Activated effector memory CD4-positive, alpha-beta T cell treated with anti-CD3 and anti-CD28 coated beads, Interleukin-2, amount 50 U/mL, for 16 hours (primary cell): ENCODE data around the gene ACTL7A.

Experiments
- DNase-seq: peaks from one replicate; pipeline ENCODE4 v3.0.0-alpha.2; 2020

The ACTL7A gene

DNA sequence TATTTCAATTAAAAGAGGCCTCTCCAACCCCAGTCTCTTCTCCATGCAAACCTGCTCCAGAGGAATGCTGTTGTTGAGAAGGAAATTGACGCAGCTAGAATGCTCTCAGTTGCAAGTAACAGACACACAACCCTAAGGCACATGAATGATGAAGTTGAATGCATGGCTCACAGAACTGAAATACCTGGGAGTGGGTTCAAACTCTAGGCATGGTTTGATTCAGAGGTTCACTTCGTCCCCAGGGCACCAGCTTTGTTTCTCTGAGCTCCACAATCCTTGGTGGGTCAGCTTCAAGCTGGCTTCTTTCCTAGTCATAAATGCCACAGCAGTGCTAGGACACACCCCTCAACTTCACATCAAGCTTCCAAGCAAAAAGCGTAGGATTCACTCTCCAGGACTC lies 10.9 kb upstream of the ACTL7A start:
- no peak for DNase-seq

DNA sequence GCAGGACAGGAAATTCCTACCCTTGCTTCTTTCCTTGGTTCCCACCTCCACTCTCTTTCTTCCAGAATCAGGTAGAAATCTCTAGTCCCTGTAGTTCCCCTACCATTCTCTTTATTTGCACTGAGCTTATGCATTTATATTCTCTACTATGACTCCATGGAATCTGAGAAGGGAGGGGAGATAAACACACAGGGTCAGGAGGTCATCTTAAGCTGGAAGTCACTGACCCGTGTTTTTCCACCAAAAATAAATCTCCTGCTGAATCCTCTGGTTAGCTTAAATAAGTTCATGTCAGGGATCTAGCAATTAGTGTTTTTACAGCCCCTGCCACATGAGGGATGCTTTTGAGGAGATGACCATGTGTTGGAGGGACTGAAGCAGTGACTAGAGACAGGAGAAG lies 10.0 kb upstream of the ACTL7A start:
- no peak for DNase-seq

DNA sequence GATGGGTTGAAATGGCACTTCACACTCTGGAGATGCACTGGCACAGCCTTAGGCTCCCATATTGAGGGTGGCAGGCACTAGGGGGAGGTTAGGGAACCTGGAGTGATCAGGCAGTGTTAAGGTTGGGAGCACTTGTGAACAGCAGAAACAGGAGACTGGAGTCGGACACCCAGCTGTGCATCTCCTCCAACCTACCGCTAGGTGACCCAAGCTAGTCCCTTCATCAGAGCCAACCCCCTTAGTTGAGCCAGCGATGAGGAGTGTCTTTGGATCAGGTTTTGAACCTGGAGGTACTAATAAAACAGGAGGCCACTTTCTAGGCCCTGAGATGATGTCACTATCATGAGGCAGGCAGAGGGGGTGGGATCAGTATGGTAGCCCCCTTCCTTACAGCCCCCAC lies 8.0 kb upstream of the ACTL7A start:
- no peak for DNase-seq

DNA sequence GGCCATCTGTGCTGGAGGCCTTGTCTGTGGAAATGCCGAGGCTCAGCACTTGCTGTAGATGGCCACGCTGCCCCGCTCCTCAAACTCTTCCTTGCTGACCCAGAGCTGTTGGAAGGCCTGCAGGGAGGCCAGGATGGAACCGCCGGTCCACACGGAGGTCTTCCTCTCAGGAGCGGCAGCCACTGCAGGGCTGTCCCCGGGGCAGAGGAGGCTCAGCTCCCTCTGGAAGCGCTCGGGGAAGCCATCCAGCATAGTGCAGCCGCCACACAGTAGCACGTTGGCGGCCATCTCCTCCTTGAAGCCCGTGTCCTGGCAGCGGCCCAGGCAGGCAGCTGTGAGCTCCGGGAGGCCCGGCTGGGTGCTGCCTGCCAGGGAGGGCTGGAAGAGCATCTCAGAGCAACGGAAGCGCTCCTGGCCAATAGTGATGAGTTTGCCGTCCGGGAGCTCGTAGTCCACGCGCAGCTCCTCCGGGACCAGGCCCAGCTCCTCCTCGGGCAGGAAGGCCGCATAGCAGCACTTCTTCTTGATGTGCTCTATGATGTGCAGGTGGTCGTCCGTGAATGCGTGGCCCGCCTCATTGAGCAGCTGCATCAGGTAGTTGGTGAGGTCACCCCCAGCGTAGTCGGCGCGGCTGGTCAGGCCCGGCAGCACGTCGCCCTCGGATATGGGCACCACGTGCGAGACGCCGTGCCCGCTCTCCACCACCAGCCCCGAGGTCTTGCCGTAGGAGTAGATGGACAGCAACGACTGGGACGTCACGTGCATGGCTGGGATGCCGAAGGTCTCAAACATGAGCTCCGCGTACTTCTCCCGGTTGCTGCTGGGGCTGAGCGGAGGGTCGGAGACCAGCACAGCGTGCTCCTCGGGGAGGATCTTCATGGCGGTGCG lies 7.2 kb upstream of the ACTL7A start:
- no peak for DNase-seq

DNA sequence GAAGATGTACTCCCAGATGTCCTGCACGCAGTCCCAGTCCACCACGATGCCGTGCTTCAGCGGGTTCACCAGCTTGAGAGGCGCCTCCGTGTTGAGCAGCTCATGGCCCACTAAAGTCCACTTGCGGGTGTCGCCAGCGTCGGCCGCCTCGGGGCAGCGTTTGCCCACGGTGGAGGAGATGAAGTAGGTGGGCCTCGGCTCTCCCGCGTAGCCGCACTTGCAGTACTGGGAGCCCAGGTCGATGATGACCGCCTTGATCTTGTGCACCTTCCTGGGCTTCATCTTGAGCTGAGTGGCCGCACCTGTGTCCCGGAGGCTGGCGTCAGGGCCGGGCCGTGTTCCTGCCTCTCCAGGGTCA lies 6.6 kb upstream of the ACTL7A start:
- DNase-seq = no peak

DNA sequence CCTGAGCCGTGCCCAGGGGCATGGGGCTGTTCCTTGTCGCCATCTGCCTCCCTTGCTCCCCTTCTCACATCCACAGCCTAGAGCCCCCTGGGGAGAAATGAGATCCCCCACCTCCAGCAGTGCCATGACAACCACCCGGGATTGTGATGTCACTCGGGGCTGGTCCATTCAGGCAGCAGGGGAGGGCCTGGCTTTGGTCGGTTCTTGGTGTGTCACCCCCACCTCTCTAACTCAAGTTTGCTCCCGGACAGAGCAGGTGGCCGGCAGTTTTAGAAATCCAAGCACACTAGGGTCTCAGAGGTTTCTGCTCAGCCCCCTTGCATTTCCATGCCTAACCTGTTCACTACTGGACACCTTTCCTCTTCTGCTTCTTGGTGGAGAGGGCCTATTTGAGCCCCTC lies 6.2 kb upstream of the ACTL7A start, which contains the start of gene ACTL7B:
Gene ACTL7B, minus strand, starts transcription at position 99 of the 400 bp plus-strand sequence. Its CDS starts 56 bp downstream, at position 43.
- DNase-seq = no peak

DNA sequence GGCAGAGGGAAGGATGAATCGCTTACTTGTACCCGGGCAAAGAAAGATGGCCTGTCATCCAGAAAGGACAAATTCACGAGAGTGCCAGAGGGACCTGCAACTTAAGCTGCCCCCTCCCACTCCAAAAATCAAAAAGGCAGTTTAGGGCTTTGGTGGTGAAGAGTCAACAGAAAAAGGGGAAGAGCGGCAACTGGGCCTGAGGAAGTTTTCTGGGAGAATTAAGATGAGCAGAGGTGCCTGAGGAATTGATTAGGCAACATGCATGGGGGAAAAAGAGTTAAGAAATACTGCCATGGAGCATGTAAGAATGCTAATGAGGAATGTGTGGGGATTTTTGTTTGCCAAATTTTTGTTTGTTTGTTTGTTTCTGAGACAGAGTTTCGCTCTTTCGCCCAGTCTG lies 4.5 kb upstream of the ACTL7A start:
- no peak for DNase-seq

DNA sequence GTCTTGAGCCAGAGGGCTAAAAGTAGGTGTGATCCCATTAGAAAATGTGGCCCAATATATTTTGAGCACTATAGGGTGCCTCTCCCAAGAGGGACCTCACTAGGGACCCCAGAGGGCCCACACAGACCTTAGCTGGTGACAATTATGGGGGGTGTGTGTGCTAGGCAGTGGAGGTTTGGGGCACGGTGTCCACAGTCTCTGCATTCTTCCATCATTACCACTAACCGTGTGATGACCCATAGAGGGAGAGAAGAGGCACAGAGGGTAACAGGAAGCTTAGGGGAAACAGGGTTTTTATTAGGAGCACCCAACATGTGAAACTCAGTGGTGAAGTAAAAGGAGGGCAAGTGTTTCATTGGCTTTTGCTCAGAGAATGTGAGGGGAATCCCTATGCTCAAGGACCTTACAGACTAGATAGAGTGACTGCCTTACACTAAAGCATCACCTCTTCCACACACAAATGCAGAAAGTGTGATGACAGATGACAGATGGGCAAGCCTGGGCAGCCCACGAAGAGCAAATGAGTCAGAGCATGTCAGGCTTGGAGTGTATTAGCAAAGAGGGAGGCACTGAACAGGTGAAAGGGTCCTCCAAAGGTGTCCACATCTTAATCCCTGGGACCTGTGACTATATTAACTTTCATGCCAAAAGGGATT lies 2.5 kb upstream of the ACTL7A start:
- DNase-seq = no peak

DNA sequence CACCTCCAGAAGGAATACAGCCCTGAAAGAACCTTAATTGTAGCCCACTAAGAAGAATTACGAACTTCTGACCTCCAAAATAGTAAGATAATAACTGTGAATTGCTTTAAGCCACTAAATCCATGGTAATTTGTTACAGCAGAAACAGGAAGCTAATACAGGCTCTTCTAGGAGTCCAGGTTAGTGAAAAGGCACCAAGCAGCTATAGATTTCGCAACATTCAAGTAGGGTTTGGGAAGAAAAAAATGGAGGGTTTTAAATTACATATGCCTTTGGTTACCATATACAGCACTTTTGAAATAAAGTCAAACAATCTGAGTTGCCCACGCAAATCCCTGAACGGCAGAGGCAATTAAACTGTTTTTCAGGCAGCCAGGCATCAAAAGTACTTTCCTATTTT lies 1.7 kb upstream of the ACTL7A start:
- no peak for DNase-seq

DNA sequence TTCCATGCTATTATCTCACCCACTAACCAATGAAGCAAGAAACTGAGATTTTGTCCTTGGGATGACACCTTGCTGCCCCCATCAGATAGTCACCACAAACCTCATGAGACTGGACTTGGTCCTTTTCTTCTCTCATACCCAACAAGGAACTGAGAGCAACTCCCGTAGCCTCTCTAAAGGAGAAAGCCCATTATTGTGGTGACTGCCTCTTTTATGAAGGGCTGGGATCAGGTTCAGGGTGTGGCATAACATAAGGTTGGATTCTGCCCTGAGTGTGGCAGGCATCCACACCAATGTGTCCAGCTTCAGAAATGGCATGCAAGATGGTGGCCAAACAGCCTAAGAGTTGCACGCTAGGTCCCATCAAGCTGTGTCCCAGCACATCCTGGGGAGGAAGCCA lies 1.3 kb upstream of the ACTL7A start:
- no peak for DNase-seq

DNA sequence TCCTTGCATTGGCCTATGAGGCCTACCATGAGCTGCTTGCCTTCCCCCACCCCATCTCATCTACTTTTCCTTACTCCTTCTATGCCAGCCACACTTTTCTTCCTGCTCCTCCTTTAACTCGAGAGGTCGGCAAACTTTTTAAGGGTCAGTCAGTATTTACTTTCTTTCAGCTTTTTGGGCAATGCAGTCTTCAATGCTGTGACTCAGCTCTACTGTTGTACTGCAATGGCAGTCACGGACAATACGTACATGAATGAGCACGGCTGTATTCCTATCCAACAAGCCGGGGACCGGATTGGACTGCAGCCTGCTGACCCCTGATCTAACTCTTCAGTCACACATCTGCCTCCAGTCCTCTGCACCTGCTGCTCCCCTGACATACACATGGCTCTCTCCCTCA lies 602 bp upstream of the ACTL7A start:
- no peak for DNase-seq

DNA sequence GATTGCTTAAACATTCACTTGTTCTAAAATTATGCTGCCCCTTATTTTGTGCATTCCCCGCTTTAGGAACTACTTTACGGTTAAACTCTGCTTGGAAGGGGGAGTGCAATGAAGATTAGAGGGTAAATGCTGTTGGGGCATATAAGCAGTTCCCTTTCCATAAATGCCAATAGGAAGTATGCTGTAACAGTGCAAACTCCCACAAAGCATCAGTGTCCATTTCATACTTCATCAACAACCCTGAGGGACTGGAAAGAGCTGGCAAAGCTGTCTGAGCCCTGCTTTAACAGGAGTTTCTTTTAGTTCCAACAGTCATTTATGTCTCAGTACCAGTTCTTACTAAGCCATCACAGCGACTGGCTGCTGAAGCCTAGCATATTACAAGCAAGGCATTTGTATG lies 1.8 kb downstream of the ACTL7A start:
- no peak for DNase-seq

DNA sequence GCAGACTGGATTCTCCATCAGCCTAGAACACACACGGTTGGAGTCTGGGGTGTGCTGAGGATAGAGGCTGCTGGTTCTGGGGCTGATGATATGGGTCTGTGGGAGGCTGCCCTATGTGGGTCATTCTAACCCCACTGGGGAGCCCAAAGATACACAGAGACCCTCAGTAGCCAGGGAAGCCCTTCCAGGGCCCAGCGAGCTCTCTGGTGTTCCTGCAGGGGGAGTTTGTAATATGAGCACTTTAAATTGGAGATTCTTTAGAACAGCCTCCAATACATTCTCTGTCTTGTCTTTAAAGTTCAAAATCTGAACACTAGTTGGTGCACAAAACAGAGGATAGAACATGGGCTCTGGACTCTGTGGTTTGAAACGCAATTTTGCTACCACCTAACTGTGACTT lies 2.4 kb downstream of the ACTL7A start:
- no peak for DNase-seq

DNA sequence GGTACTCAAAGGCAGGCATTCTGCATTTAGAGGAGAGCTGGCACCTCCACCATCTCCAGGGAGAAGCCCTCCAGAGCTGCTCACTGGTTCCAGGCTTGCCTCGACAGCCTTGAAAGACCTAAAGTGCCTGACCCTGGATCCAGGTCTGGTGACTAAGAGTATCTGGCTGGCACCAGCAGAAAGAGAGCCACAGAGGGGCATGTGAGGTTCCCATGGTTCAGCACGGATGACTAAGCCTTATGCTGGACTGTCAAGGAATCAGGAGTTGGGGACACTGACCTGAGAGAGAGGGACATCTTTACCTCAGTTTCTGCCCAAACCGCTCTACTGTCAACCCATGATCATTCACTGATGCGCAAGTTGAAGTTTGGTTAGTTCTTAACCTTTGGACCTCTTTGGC lies 3.0 kb downstream of the ACTL7A start:
- no peak for DNase-seq

DNA sequence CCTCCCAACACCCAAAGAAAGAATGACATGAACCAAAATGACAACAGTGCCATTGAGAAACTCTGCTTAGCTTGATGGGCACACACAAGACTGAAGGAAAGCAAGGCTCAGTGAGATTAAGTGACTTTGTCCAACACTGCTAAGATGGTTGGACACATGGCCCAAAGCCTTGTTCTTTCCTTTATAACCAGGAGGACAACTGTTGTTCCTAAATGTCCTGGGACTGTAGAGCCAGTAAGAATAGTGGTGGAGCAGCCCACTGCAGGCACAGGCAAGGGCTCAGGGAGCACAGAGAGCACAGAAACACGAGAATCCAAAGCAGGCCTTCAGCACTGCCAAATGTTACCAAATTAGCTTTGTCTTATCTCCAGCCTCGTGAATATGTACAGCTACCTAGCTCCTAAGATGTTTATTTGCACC lies 3.9 kb downstream of the ACTL7A start:
- DNase-seq = no peak

DNA sequence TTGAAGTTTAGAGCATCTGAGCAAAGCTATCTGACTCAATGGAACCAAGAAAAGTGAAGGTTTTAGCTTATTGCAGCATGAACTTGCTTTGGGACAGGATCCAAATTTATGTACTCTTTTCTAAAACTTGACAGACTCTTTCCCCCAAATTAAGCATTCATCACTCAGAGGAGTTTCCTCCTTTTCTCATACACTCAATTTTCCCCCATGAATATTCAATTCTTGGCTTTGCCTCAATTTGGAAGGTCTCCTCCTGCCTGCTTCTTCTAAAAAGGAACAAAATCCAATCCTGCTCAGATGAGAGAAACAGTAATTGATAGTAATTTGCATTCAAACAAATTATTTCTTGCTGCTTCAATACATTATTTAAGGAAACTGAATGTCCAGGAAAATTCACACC lies 5.0 kb downstream of the ACTL7A start:
- DNase-seq = no peak

DNA sequence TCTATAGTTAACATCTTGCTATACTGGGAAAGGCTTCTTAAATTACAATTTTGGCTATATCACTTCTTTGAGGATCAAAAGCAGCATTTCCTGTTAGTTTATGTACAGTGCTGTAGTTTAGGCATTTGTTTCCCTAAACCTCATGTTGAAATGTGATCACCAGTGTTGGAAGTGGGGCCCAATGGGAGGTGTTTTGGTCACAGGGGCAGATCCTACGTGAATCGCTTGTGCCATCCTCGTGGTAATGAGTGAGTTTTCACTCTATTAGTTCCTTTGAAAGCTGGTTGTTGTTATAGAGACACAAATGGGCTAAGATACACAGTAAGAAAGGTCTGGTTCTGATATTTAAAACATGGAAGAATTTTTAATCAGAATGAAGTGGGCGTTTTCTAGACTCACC lies 5.8 kb downstream of the ACTL7A start:
- no peak for DNase-seq

DNA sequence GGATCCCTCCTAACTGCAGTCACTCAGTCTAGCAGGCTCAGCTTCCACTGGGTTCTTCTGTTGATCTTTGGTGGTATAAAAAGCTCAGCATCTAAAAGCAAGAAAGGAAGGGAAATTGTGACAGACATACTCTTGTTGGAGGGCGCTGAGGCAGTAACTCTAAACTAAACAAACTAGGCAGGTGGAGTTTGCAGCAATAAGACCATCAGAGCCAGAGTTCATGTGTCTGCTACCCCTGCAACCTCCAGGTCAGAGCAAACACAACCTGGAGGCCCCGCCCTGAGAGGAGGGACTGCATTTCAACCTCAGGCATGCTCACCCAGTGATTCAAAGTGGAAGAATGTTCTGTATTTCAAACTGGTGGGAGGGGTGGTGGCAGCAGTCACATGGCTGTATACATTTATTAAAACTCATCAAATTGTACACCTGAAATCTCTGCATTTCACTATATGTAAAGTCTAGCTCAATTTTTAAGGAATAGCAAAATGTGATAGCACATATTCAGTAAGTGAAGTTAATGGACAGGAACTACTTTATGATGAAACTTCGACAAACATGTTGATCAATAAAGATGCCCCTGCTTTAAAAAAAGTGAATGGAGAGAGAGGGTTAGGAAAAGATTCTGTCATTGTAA lies 7.1 kb downstream of the ACTL7A start:
- DNase-seq = no peak

DNA sequence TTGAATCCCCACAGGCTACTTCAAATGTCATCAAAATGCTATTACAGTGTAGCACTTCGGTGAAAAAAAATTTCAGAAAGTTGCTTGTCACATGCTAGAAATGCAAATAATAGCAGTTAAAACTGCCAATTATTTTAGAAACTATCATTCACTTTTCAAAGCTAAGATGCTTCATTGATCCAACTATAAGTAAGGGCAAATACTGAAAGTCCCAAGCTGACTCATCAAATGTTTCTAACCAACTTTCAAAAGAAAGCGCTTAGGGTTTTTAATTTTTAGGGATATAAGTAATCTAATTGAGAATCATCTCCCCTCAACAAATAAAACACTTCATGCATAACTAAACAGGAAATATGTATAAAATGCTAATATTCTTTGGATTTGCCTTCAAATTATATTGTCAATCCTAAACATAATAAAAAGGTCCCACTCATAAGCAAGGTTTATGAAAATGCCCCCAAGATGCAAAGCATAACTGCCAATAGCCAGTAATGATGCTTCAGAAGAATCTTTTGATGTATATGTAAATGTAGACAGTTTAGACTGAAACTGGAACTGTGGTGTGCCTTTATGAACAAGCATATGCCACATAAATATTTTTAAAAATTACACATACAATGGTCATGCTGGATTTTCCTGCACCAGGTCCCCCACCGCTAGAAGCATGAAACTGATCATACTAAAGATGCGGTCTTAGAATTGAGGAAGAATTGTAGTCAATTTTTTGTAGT lies 12.2 kb downstream of the ACTL7A start:
- DNase-seq = no peak

DNA sequence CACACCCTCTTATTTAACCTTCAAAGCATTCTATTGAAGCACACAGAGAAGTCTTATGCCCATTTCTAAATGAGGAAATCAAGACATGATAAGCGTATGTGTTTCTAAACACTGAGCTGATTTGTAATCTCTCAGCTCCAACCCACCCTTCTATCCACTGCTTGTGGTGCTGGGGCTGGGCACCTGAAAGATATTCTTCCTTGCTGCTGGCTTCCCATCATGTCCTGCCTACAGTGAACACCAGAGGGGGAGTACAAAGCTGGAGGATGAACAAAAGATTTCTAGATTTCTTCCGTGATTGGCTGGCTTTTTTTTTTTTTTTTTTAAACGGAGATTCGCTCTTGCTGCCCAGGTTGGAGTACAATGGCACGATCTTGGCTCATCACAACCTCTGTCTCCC lies 14.4 kb downstream of the ACTL7A start:
- DNase-seq = no peak

DNA sequence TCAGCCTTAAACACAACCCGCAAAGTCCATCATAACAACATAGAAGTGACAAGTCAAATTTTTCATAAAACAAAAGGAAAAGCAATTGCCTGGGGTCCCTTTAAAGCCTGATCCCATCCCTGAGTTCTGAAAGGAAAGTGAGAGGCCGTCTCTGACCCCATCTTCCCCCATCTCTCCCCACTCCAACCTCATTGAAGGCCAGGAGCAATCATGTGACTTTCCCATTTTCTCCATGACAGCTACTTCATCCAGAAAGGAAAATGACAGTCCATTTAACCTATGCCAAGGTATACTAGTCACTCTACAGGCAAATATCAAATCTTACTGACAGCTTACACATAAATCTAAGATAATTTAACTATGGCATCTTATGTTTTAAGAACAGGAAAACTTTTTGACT lies 15.5 kb downstream of the ACTL7A start:
- DNase-seq = no peak

DNA sequence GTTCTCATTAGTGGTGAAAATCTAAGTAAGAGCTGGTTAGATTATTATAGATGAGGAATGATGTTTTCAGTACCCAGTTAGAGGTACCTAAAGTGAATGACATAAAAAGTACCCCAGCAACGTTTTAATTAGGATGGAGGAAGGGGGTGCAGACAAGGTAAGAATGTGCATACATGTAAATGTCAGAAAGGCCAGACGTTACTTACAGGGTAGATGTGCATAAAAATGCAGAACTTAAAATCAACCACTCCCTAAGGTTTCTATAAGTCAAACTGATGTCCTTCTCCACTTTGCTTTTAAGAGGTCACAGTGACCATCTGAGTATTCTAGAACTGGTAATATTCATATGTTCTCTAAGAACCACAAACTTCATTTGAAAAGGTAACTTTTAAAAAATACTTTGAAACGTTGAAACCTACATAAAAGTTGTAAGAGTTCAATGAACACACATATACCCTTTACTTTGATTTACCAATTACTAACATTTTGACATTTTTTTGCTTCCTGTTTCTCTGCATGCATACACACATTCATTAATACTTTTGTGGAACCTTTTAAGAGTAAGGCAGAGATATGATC lies 18.8 kb downstream of the ACTL7A start:
- no peak for DNase-seq
